Measurements from ENCODE around the gene HGFAC.

Gene HGFAC

DNA sequence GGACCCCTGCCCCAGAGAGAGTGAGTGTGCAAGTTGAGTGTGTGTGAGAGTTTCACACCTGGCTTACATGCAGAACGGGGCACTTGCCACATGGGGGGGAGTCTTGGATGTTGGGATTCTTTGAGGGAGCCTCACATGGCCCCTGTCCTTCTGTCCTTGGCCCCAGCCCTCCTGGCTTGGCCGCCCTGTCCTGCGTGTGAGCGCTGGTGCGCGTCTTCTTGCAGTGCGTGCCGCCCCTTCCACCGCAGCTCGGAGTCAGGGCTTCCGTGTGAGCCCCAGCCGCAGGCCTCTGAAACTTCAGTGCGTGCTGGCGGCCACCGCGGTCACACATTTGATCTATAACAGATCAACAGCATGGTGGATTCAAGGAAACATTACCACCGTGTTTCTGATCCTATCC lies 30.1 kb upstream of the HGFAC start:
- no peak for DNase-seq

GRCh38 chr4:3412257-3413020 lies 29.3 kb upstream of the HGFAC start:
- DNase-seq, result no peak

DNA sequence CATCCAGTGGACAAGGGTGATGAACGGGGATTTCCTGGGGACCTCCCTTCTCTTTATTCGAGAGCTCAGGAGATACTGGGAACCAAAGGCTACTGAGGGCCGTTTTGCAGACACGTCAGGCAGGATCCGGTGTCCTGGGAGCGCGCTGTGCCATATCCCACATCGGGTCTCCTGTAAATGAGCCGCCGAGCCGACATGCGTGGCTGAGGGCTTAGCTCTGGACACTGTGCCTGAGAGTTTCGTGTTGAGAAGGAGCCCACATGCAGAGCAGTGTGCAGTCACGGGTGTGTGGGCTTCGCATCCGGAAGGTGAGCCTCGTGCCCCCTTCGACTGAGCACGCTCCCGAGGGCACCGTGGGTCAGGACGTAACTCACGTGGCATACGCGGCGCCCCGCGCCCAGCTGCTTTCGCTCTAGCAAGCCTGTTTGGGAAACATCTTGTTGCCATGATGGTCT lies 28.5 kb upstream of the HGFAC start:
- no peak for DNase-seq

GRCh38 chr4:3413675-3414420 lies 27.9 kb upstream of the HGFAC start:
- no peak for DNase-seq

- no peak for DNase-seq
Observed at GRCh38 chr4:3414421-3415279, 27.1 kb upstream of the HGFAC start.

GRCh38 chr4:3415471-3416141 lies 26.2 kb upstream of the HGFAC start:
- DNase-seq, result no peak

DNA sequence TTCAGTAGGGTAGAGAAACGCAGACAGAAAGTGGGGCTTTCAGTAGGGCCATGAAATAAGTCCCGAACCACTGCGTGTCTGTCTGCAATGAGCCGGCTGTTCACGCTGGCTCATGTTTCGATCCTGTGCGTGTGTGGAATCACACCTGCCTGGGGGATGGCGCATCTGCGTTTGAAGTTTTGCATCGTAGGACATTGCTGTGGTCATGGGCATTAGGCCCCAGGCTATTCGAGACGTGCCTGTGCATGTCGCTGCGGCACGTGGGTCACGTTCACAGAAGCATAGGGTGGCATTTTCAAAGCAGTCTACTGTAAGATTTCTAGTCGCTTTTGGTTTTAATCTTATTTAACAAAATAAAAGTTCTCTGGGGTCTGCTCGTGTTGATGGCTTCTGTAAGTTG lies 25.5 kb upstream of the HGFAC start:
- DNase-seq, result no peak

GRCh38 chr4:3416821-3417221 lies 24.9 kb upstream of the HGFAC start:
- no peak for DNase-seq

- DNase-seq, result no peak
Observed at GRCh38 chr4:3417448-3417847, 24.3 kb upstream of the HGFAC start.

GRCh38 chr4:3418029-3418762 lies 23.6 kb upstream of the HGFAC start:
- no peak for DNase-seq

- DNase-seq, result no peak
Observed at GRCh38 chr4:3419836-3420605, 21.7 kb upstream of the HGFAC start.

DNA sequence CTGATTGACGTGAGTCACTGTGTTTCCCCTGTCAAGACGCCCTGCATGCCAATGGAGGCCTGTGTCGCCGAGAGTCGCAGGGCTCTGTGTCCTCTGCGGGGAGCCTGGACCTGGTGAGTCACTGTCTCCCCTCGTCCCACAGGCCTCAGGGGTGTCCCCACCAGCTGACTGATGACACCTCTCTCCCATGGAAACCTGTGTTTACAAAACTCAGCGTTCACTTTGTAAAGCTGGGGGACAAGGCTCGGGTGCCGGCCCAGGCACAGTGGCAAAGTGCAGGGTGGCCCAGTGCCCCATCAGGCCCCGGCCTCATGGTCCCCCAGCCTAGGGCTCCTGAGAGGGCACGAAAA lies 21.2 kb upstream of the HGFAC start:
- no peak for DNase-seq

DNA sequence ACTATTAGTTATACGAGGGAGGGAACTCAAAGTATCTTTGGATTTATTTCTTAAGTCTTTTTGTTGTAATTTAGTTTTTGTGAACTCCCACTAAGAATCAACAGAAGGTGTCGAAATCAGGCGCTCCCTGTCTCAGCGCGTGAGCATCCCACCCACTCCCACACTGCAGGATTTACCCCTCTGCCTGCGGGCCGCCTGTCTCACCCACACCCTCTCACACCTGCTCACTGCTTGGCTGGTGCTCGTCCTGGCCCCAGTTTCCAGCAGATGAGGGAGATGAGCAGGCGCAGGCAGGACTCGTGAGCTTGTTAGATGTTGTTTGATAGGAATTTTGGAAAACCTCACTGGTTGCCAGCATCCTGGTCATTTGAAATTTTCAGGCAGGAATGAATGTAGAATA lies 20.8 kb upstream of the HGFAC start:
- no peak for DNase-seq

DNA sequence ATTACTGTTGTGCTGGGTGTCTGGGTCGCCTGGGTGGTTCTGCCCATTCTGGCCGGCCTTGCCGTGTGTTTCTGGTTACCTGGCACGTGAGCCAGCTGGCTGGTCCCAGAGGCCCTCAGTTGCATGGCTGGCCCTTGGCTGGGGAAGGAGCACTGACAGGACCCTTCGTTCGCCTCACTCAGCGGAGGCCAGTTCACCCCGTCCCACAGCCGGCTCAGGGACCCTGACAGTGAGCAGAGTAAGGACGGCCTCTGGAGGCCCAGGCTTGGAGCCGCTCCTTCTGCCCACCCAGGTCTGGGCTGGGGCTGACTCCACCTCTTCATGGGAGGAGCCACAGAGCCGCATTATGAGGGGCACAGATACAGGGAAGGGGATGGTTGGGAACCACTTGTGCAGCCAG lies 20.3 kb upstream of the HGFAC start:
- DNase-seq, result no peak

DNA sequence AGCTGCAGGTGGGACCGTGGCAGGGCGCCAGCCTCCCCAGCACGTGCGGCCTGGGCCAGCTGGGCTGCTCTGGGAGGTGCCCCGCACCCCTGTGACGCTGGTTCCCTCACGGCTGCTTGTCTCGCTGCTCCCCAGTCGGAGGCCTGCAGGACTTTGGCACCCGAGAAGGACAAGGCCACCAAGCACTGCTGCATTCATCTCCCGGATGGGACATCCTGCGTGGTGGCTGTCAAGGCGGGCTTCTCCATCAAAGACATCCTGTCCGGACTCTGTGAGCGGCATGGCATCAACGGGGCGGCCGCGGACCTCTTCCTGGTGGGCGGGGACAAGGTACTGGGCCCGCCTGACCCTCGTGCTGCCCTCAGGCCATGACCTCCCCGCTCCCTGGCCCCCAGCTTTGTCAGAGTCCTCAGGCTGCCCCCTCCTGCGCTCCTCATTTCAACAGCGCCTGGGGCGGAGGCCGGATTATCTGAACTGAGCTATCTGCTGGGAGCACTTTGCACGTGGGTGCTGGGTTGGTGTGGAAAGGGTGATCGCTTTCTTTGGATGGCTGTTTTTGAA lies 19.4 kb upstream of the HGFAC start:
- DNase-seq, result no peak

DNA sequence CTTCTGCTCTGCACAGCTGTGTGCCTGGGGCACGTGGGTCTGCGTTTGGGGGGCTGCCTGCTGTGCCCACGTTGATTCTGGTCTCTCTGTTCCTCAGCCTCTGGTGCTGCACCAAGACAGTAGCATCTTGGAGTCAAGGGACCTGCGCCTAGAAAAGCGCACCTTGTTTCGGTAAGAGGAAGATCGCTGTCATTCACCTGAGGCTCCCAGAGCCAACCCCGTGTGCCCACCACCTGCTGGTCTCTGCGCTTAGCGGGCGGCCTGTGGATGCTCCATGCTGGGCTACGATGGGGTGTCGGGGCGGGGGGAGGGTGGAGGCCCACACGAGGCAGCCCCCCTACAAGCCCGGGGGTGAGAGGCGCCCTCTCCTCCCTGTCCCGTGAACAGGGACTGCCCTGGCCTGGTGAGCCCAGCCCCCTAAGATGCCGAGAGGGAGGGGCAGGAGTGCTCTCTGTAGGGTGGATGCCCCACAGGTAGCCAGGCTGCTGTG lies 18.9 kb upstream of the HGFAC start:
- DNase-seq, result no peak

- DNase-seq, result no peak
Observed at GRCh38 chr4:3423406-3423805, 18.4 kb upstream of the HGFAC start.

DNA sequence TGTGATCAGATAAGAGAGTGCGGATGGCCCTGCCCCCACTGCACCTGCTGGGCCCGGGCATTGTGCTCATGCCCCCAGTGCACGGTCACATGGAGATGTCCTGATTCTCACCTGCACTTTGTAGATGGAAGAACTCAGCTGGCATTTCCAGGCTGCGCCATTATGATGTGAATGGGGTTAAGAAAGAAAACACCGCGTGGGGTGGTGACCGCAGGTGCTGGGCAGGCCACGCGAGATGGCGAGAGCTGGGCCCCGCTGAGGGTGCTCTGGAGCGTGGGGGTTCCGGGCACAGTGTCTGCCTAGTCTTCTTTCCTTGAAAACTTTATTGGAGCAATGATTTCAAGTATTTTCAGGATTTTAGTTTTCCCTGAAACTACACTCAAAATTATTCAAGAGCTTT lies 17.8 kb upstream of the HGFAC start:
- no peak for DNase-seq

DNA sequence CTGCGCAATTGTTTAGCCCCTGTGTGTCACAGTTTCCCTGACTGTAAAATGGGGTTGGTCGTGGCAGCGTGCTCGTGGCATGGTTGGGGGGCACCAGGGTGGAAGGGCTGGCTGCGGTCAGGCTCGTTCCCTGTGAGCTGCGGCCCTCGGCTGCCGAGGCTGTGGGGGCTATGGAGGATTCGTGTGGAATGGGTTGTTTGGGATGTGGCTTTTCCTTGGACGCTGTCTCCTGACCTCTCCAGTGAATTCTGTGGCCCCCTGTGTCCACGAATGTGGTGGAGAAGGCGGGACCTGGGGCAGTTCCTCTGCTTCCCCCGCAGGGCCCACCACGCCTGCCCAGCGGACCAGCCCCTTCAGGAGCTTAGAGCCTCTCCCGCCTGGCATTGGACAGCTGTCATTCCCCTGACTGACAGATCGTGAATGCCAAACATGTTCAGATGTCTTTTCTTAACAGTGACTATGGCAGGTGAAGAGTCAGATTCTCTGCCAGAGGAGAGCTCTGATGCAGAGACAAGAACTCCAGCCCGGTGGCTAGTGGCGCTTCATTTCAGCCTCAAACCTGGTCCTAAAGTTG lies 17.2 kb upstream of the HGFAC start:
- no peak for DNase-seq

GRCh38 chr4:3426465-3427133 lies 15.2 kb upstream of the HGFAC start:
- DNase-seq, result no peak

Measured in activated naive CD4-positive, alpha-beta T cell (primary cell).